Fibroblast of skin of right biceps (primary cell): ENCODE measurements around the gene CNOT1.

ENCODE experiments used
- DNase-seq: peaks from one replicate; pipeline ENCODE4 v3.0.0-alpha.2; 2013

Gene CNOT1

GRCh38 chr16:58481226-58481869 is 148.3 kb downstream of the CNOT1 start:
- DNase-seq, result no peak

- DNase-seq, result no peak
These were observed 151.2 kb downstream of the CNOT1 start for GRCh38 chr16:58478427-58478826.

GRCh38 chr16:58476791-58477190 is 152.8 kb downstream of the CNOT1 start:
- DNase-seq, result no peak

GRCh38 chr16:58475091-58475619 is 154.5 kb downstream of the CNOT1 start:
- DNase-seq, result no peak

GRCh38 chr16:58474296-58474695 is 155.3 kb downstream of the CNOT1 start:
- no peak for DNase-seq

- DNase-seq, result no peak
These were observed 156.8 kb downstream of the CNOT1 start for GRCh38 chr16:58472827-58473226.

- no peak for DNase-seq
These were observed 157.4 kb downstream of the CNOT1 start for GRCh38 chr16:58472266-58472665.

GRCh38 chr16:58471209-58471975 is 158.2 kb downstream of the CNOT1 start:
- DNase-seq, result no peak
